Stimulated activated CD8-positive, alpha-beta memory T cell treated with anti-CD3 and anti-CD28 coated beads, Interleukin-7, amount 100 ng/mL, for 24 hours (primary cell): ENCODE measurements around the gene MARF1.
"Not testable (repeated sequence)": the region's sequence is repeated elsewhere in the genome, so short reads cannot be mapped to it uniquely, and the experiment has no call there.

ENCODE experiments used
- DNase-seq: peaks from one replicate; pipeline ENCODE4 v3.0.0-alpha.2; 2020; ENCODE audit warnings: low read depth

Gene MARF1

GRCh38 chr16:15601212-15601879 lies 41.6 kb downstream of the MARF1 start:
- DNase-seq: no peak

GRCh38 chr16:15599303-15600070 lies 43.5 kb downstream of the MARF1 start:
- no peak for DNase-seq

- no peak for DNase-seq
These were observed 44.2 kb downstream of the MARF1 start for GRCh38 chr16:15598648-15599190.

GRCh38 chr16:15597822-15598647 lies 44.9 kb downstream of the MARF1 start:
- DNase-seq: no peak

- no peak for DNase-seq
These were observed 45.8 kb downstream of the MARF1 start for GRCh38 chr16:15597135-15597534.

- DNase-seq: no peak
These were observed 48.1 kb downstream of the MARF1 start for GRCh38 chr16:15594711-15595320.

GRCh38 chr16:15593235-15593634 lies 49.7 kb downstream of the MARF1 start:
- no peak for DNase-seq

GRCh38 chr16:15592324-15592723 lies 50.6 kb downstream of the MARF1 start:
- no peak for DNase-seq

- DNase-seq: no peak
These were observed 55.7 kb downstream of the MARF1 start for GRCh38 chr16:15587152-15587825.

- no peak for DNase-seq
These were observed 56.2 kb downstream of the MARF1 start for GRCh38 chr16:15586716-15587115.

- DNase-seq: no peak
These were observed 57.0 kb downstream of the MARF1 start for GRCh38 chr16:15585956-15586355.

- no peak for DNase-seq
These were observed 59.4 kb downstream of the MARF1 start for GRCh38 chr16:15583526-15583925.

GRCh38 chr16:15581127-15581815 lies 61.7 kb downstream of the MARF1 start:
- no peak for DNase-seq

- DNase-seq: no peak
These were observed 64.1 kb downstream of the MARF1 start for GRCh38 chr16:15578824-15579223.

- DNase-seq: no peak
These were observed 65.7 kb downstream of the MARF1 start for GRCh38 chr16:15576960-15577958.

GRCh38 chr16:15575293-15576049 lies 67.5 kb downstream of the MARF1 start:
- no peak for DNase-seq

GRCh38 chr16:15574614-15574948 lies 68.4 kb downstream of the MARF1 start:
- no peak for DNase-seq

GRCh38 chr16:15573896-15574613 lies 68.9 kb downstream of the MARF1 start:
- DNase-seq: not testable (repeated sequence)
